Activated CD4-positive, alpha-beta T cell treated with anti-CD3 and anti-CD28 coated beads for 48 hours (primary cell): ENCODE results near the gene RCN1.
"Not testable (repeated sequence)": the region's sequence is repeated elsewhere in the genome, so short reads cannot be mapped to it uniquely, and the experiment has no call there.

Source experiments
- DNase-seq: peaks from one replicate; pipeline ENCODE4 v3.0.0-alpha.2; 2020

Gene RCN1

GRCh38 chr11:32113920-32114203 is 23.0 kb downstream of the RCN1 start:
- DNase-seq: no peak

- no peak for DNase-seq
Observed at GRCh38 chr11:32115446-32115845, 24.6 kb downstream of the RCN1 start.

GRCh38 chr11:32116668-32117067 is 25.8 kb downstream of the RCN1 start:
- no peak for DNase-seq

GRCh38 chr11:32118025-32118974 is 27.4 kb downstream of the RCN1 start:
- DNase-seq: no peak

- DNase-seq: not testable (repeated sequence)
Observed at GRCh38 chr11:32119139-32119538, 28.3 kb downstream of the RCN1 start.

GRCh38 chr11:32121012-32121411 is 30.1 kb downstream of the RCN1 start:
- no peak for DNase-seq

- DNase-seq: no peak
Observed at GRCh38 chr11:32122200-32122599, 31.3 kb downstream of the RCN1 start.

- no peak for DNase-seq
Observed at GRCh38 chr11:32131321-32131720, 40.4 kb downstream of the RCN1 start.

- no peak for DNase-seq
Observed at GRCh38 chr11:32136657-32137056, 45.8 kb downstream of the RCN1 start.

- DNase-seq: no peak
Observed at GRCh38 chr11:32137263-32137662, 46.4 kb downstream of the RCN1 start.

- no peak for DNase-seq
Observed at GRCh38 chr11:32137869-32138268, 47.0 kb downstream of the RCN1 start.

GRCh38 chr11:32138902-32139301 is 48.0 kb downstream of the RCN1 start:
- no peak for DNase-seq

- no peak for DNase-seq
Observed at GRCh38 chr11:32139896-32140520, 49.1 kb downstream of the RCN1 start.

GRCh38 chr11:32141745-32142546 is 51.1 kb downstream of the RCN1 start:
- no peak for DNase-seq

GRCh38 chr11:32143378-32143777 is 52.5 kb downstream of the RCN1 start:
- DNase-seq: no peak

GRCh38 chr11:32145282-32145681 is 54.4 kb downstream of the RCN1 start:
- DNase-seq: no peak

GRCh38 chr11:32148895-32149294 is 58.0 kb downstream of the RCN1 start:
- DNase-seq: no peak

- no peak for DNase-seq
Observed at GRCh38 chr11:32149748-32150147, 58.9 kb downstream of the RCN1 start.

GRCh38 chr11:32151027-32151426 is 60.2 kb downstream of the RCN1 start:
- no peak for DNase-seq

- DNase-seq: no peak
Observed at GRCh38 chr11:32152216-32152615, 61.3 kb downstream of the RCN1 start.

GRCh38 chr11:32152821-32153220 is 61.9 kb downstream of the RCN1 start:
- no peak for DNase-seq

GRCh38 chr11:32153747-32154146 is 62.9 kb downstream of the RCN1 start:
- no peak for DNase-seq

- no peak for DNase-seq
Observed at GRCh38 chr11:32154275-32154674, 63.4 kb downstream of the RCN1 start.
